ENCODE data around the gene CFAP99.
A peak's percentile ranks its signal among the peaks of the same experiment; 100 is the strongest.
"Not testable (repeated sequence)": the region's sequence is repeated elsewhere in the genome, so short reads cannot be mapped to it uniquely, and the experiment has no call there.

The CFAP99 gene

GRCh38 chr4:2412885-2413716, 5.7 kb upstream of the CFAP99 start:
- DNase-seq: peak; percentile 21

DNA sequence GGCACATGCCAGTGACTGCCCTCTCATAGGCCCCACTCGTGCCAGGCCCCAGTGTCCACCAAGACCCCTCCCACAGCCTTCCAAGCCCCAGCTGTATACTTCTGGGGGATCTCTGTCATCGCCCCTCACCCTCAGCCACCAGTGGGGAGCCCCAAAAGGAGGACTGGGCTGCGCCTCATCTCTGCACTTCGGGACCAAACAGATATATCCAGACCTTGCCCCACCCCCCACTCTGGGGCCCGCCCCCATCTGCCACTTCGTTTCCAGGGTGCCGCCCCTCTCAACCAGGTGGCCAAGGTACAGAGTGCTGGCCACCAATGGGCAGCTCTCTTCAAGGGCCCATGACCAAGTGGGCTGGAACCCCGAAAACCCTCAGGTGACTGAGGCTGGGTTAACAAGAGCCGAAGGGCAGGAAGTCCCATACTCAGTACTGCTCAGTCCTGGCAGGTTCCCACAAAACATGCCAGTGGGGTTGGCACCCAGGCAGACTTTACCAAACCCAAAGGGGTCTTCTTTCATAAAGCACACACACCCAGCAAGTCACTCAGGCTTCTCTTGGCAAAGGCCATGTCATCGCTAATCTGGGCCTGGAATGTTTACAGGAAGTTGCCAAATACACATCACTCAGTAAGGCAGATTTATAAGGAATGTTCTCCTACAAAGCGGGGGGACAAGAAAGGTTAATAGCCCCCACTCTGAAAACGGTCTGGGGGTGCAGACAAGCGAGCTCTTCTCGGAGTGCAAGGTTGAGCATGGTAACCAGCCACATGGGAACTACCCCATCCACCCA, 4.7 kb upstream of the CFAP99 start:
- DNase-seq: no peak

- DNase-seq: no peak
These were observed 3.5 kb upstream of the CFAP99 start for GRCh38 chr4:2415213-2415612.

GRCh38 chr4:2415881-2416563, 2.7 kb upstream of the CFAP99 start:
- no peak for DNase-seq

GRCh38 chr4:2416564-2417225, 2.1 kb upstream of the CFAP99 start:
- DNase-seq: no peak

DNA sequence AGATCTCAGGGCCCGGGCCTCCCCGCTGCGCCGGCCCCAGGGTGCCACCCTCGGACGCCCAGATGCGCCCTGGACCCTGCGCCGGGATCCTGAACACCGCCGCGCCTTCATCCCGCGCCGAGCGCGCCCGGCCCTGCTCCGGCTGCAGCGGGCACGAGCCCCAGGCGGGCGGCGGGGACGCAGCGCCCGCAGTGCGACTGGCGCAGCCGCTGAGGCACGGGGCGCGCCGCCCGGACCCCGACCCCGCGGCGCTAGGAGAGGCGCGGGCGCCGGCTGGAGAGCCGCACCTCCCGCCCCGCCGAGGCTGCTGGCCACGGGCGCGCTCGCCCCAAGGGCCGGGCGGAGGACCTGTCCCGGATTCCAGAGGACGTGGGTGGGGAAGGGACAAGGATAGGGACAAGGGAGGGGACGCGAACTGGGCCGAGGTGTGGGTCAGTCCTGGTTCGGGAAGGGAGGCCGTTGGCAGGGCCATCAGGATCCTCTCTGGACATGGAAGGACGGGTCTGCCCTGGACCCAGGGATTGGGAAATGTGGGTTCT, 1.5 kb upstream of the CFAP99 start:
- DNase-seq: no peak

DNA sequence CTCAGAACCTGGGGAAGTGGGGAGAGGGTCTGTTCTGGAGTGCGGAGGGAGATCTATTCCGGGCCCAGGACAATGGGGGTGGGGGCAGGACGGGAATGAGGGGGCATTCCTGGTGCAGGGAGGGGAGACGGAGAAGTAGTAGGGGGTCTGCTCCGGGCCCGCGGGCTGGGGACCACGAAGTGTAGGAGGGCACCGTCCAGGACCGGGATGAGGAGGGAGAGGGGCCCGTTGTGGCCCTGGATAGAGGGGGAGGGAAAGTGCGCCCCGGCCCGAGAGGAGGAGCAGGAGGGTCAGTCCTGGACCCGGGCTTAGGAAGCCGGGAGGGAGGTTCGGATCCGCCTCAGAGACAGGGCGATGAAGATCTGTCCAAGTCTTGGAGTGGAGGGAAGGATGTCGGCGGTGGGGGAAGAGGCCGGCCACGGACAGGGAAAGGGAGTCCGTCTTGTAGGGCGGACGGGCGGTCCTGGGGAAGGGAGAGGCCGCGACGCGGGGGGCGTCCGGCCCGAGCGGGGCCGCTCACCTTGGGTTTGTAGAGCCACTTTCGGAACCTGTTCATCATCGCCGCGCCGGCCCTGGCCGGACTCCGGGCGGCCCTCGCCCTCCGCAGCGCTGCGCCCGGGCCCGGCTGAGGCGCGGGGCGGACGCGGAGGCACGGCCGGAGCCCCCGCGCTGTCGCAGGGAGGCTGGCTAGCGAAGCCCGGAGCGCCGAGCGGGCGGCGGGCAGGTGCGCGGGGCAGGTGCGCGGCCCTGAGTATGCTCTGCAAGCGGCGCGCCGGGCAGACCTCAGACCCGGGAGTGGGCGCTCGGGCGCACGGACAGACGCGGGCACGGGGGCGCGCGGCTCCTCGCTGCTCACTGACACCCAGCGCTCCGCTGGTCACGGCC, 748 bp upstream of the CFAP99 start, which contains the start of gene ZFYVE28:
Gene ZFYVE28, minus strand, starts transcription at position 881 of the 885 bp plus-strand sequence. Its CDS starts 322 bp downstream, at position 559.
- DNase-seq: no peak

- no peak for DNase-seq
These were observed 1.1 kb downstream of the CFAP99 start for GRCh38 chr4:2419814-2420213.

DNA sequence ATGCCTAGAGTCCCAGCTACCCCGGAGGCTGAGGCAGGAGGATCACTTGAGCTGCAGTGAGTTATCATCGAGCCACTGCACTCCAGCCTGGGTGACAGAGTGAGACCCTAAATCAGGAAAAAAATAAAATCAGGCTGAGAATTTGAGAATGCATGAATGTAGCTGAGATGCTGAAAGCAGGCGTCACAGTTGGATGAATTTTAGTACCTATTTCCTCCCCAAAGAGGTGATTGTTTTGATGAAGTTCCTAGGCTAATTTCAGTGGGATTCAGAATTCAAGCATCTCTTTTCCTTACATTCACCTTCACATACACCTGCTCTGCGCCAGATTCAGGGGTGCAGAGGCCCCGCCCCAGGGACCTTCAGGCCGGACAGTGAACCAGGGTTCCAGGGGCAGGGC, 3.2 kb downstream of the CFAP99 start:
- no peak for DNase-seq

- no peak for DNase-seq
These were observed 4.3 kb downstream of the CFAP99 start for GRCh38 chr4:2423066-2423465.

GRCh38 chr4:2423695-2424094, 4.9 kb downstream of the CFAP99 start:
- no peak for DNase-seq

- DNase-seq: no peak
These were observed 5.8 kb downstream of the CFAP99 start for GRCh38 chr4:2424581-2424980.

DNA sequence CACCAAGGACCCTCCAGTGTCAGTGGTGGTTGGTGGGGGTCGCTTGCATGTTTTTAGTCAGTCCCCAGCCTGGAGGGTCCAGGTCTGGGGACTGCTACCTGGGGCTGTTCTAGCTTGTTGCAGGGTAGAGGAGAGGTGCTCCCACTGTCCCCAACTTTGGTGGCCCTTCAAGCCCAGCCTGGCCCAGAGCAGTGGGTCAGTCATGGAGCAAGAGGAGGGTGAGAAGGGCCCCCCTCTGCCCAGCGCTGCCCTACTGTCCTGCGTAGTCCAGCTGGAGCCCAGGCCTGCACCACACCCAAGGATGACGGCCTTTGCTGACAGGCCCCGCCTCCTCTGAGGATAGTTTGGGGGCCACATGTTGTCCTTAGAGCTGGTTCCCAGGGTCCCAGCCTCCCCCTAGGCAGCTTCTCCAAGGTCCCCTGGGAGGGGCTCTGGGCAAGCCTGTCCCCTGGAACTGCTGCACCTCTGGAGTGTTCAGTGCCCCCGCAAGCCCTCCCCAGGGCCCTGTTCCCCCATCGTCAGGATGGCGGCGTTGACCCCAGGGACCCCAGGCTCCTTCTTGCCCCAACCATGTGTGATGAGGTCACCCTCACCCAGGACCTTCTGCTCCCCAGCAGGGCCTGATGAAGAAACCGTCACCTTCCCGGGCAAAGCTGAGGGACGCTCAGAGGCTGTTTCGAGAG, 6.8 kb downstream of the CFAP99 start:
- DNase-seq: no peak

DNA sequence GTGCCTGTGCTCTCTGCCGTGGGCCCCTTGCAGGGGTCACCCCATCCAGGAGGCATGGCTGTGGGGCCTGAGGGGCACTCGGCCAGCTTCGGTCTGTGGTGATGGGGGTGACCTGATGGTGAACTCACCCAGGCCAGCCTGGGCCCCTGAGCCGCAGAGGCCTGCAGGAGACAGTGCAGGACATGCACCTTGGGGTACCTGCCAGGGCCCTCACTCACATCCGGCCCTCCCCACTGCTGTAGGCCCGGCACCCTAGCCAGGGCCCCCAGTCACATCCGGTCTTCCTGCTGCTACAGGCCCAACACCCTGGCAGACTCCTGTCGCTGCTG, 7.3 kb downstream of the CFAP99 start:
- no peak for DNase-seq

DNA sequence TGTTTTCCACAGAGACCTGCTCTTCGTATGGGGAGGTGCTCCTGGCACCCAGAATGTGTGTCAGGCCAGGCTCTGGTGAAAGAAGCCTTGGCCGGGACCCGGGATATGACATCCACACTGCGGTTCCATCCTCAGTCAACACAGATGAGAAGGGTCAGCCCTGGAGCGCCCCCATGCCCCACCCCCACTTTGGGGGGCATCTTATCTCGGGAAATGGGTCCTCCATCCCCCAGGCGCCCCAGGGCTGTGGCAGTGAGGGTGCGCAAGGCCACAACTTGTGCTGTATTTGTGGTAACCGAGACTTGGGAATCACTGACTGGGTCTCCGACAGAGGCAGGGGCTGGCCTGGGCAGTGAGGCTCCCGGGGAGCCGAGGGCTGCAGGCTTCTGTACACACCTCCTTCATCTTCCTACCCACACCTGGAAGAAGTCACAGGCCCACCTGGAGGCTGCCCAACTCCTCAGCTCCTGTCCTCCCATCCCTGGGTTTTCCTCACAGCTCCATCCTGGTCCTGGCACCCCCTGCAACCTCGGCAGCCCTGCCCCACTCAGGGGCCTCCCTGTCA, 8.0 kb downstream of the CFAP99 start:
- DNase-seq: no peak

- DNase-seq: no peak
These were observed 8.9 kb downstream of the CFAP99 start for GRCh38 chr4:2427383-2428334.

DNA sequence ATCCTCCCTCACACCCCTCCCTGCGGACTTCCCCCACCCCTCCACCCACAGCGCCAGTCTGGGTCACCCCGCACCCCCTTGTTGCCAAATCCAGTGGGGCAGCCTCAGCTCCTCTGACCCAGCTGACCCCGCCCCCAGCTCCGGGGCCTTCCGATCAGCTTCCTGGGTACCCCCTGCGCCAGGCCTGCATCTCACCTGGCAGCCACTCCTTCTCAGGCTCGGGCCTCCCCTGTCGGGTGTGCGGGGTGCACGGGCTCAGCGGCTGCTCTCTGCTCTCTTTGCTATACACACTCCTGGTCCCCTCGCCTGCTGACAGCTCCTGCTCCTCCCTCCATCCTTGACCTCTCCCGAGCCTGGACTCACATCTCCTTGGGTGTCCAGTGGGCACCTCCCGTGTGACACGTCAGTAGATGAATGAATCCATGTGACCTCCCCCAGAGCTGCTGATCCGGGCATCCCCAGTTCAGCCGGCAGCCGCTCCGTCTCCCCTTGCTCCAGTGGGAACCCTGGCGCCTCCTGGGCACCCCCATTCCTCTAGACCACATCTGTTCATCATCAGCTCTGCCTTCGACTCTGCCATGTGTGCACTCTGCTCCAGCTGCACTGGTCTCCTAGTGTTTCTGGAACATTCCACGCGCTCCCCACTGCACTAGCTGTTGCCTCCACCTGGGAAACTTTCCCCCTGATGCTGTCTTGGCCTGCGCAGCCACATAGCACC, 9.9 kb downstream of the CFAP99 start:
- DNase-seq: no peak

- DNase-seq: not testable (repeated sequence)
These were observed 11.4 kb downstream of the CFAP99 start for GRCh38 chr4:2429945-2430757.
